NCI-H345 treated with DMSO at 0.1 percent for 48 hours (cell line): Measurements from ENCODE around the gene SLC29A1.
A peak's percentile ranks its signal among the peaks of the same experiment; 100 is the strongest.

Experiments used
- DNase-seq: peaks from one replicate; lab custom pipeline; 2025; ENCODE audit not compliant: unreplicated experiment; lab: John Stamatoyannopoulos, UW

SLC29A1 gene

DNA sequence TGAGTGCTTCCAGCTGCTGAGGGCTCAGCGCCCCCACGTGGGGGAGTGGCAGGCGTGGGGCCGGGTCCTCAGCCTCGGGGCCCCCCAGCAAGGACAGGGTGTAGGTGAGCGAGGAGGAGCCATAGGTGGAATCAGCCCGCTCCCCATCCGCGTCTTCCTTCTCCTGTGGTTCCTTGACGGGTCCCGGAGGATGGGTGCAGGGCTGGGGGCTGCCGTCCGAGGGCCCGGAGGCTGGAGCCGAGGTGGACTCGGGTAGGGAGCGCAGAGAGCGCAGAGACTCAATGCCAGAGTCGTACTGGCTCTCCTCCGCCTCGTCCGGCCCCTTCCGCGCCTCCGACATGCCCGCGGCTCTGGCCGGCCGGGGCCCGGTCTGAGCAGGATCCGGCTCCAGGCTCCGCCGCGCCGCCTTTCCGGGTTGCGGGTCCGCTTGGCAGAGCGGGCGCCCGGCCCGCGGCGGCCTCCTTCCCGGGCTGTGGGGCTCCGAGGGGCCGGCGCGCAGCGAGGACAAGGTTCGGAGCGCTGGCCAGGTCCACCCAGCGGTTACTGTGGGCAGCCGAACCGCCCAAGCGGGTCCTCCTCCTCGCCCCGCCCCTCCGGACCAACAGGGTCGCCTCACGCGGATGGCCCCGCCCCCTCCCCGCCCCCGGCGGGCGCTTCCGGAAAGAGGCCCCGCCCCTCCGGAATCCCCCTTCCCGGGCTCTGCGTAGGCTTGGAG, 41.8 kb downstream of the SLC29A1 start, which contains the start of gene NFKBIE:
Gene NFKBIE, minus strand, starts transcription at position 545 of the 715 bp plus-strand sequence. Its CDS starts 205 bp downstream, at position 340.
- peak; percentile 70 for DNase-seq

DNA sequence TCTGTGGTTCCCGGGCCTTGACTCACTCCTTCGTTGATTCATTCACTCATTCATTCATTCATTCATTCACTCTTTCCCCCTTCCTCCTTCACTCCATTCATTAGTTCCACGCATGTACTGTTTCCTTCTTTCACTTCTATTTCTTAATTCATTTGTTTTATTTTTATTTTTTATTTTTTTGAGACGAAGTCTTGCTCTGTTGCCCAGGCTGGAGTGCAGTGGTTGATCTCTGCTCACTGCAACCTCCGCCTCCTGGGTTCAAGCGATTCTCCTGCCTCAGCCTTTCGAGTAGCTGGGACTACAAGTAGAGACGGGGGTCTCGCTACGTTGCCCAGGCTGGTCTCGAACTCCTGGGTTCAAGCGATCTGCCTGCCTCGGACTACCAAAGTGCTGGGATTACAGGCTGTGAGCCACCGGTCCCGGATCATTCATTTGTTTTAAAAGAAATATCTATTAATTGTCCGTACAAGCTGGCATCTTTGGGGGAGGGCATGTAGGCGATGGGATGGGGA, 42.4 kb downstream of the SLC29A1 start:
- DNase-seq: no peak

DNA sequence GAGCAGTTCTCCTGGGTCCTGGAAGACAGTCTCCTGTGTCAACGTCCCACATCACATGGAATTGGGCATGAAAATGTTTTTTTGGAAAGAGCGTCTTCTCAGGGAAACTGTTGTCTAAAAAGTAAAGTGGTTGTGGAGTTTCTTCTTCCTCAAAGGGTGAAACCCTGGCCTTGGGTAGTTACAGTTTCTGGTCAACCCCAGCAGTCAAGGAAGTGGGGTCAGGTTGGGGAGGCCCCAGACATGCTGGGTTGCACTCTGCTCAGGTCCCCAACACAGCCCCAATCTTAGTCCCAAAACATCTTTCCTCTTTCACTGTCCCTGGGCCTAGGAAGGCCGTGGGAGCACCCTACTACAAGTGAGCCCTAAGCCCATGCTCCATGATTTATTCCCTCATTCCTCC, 43.0 kb downstream of the SLC29A1 start:
- DNase-seq: no peak

- no peak for DNase-seq
Observed at GRCh38 chr6:44267252-44267651, 43.9 kb downstream of the SLC29A1 start.

DNA sequence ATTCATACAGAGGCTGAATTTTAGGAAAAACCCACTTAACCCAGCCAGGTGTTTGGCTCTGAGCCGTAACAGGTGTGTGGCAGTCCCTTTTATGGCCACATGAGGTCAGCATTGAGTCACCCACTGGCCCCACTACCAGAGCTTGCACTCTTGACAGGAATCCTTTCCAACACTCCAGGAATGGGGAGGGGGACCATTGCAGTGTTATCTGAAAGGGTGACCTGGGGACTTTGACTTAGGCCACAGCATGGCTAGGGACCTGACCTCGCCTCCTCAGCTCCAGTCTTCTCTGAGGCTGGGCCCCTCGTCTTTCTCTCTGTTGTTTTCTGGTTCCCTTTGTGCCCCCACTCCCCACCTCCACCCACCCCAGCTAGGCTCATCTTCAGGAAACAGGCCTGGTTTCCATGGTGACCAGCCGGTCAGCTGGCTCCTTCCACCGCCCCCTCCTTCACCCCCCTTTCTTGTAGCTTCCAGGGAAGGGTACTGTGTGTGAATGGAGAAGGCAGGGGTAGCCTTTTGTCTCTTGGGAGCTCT, 44.8 kb downstream of the SLC29A1 start:
- peak; percentile 75 for DNase-seq

DNA sequence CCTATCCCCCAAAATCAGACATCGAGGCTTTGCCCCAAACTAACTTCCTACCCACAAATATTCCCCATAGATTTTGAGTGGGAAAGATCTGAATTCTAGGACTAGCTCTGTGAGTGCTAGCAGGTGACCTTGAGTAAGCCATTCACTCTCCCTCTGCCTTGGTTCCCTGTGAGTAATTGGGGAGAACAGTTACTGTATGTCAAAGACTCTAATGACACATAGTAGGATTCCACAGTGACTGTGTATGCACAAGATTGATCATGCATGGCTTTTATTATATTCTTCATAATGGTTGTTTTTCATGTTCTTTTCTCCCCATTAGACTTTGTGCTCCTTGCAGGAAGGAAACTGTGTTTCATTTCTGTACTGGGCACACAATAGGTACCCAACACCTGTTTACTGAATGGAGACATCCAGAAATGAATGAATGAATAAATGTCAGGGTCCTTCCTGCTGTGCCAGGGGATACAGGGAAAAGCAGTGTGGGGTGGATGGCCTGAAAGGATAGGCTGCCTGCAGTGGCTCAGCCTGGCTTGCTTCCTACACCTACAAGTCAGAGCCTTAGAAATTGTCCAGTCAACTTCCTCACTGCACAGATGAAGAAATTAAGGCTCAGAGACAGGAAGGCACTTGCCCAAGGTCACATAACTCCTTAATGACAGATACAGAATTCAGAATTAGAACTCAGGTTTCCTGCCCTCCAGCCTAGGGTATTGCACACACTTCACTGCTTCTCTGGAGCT, 46.0 kb downstream of the SLC29A1 start:
- DNase-seq: no peak

GRCh38 chr6:44269921-44270525, 46.6 kb downstream of the SLC29A1 start, which contains the start of gene TMEM151B:
Gene TMEM151B (plus strand): TSS chr6:44270450. CDS start chr6:44270743, 293 bp downstream.
- DNase-seq: no peak

GRCh38 chr6:44270526-44271405, 47.4 kb downstream of the SLC29A1 start:
- peak; percentile 19 for DNase-seq

- no peak for DNase-seq
Observed at GRCh38 chr6:44271406-44271723, 48.0 kb downstream of the SLC29A1 start.

- no peak for DNase-seq
Observed at GRCh38 chr6:44271914-44272313, 48.5 kb downstream of the SLC29A1 start.

DNA sequence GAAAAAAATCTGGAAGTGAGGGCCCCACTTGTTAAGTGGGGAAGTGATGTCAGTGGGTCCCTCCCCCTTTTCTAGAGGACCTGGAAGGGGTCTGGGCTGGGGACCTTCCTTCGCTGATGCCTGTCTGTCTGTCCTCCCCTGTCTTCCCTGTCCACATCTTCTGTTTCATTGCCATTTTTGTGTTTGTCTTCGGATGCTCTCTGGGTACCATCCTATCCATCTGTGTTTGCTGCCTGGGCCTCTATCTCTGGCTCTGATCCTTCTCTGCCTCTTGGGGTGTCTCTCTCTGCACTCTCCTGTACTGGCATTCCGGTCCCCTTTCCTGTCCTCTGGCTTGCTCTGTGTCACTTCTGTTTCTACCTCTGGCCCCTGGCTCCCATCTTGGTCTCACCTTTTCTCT, 49.1 kb downstream of the SLC29A1 start:
- no peak for DNase-seq

DNA sequence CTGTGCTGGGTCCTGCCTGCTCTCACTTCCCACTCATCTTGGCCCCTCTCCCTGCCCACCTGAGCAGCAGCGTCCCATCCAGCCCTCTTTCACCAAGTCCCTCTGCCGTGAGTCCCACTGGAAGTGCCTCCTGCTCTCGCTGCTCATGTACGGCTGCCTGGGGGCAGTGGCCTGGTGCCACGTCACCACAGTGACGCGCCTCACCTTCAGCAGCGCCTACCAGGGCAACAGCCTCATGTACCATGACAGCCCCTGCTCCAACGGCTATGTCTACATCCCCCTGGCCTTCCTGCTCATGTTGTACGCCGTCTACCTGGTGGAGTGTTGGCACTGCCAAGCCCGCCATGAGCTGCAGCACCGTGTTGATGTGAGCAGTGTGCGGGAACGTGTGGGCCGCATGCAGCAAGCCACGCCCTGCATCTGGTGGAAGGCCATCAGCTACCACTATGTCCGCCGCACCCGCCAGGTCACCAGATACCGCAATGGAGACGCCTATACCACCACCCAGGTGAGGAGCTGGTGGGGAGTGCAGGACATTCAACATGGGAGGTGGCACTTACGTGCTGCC, 49.7 kb downstream of the SLC29A1 start:
- DNase-seq: no peak

GRCh38 chr6:44273617-44274016, 50.2 kb downstream of the SLC29A1 start:
- DNase-seq: no peak

GRCh38 chr6:44275271-44275748, 51.9 kb downstream of the SLC29A1 start:
- no peak for DNase-seq

DNA sequence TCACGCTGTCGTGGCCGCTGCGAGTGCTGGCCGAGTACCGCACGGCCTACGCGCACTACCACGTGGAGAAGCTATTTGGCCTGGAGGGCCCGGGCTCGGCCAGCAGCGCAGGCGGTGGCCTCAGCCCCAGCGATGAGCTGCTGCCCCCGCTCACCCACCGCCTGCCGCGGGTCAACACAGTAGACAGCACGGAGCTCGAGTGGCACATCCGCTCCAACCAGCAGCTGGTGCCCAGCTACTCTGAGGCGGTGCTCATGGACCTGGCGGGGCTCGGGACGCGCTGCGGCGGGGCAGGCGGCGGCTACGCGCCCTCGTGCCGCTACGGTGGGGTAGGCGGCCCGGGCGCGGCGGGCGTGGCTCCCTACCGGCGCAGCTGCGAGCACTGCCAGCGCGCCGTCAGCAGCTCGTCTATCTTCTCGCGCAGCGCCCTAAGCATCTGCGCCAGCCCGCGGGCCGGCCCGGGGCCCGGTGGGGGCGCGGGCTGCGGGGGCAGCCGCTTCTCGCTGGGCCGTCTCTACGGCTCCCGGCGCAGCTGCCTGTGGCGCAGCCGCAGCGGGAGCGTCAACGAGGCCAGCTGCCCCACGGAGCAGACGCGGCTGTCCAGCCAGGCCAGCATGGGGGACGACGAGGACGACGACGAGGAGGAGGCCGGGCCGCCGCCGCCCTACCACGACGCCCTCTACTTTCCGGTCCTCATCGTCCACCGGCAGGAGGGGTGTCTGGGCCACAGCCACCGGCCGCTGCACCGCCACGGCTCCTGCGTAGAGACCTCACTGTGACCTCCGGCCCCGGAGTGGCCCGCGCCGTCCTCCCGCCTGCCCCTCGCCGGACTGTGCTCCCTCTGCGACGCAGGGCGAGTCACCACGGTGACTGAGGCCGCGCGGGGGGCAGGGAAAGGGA, 52.6 kb downstream of the SLC29A1 start:
- DNase-seq: no peak

DNA sequence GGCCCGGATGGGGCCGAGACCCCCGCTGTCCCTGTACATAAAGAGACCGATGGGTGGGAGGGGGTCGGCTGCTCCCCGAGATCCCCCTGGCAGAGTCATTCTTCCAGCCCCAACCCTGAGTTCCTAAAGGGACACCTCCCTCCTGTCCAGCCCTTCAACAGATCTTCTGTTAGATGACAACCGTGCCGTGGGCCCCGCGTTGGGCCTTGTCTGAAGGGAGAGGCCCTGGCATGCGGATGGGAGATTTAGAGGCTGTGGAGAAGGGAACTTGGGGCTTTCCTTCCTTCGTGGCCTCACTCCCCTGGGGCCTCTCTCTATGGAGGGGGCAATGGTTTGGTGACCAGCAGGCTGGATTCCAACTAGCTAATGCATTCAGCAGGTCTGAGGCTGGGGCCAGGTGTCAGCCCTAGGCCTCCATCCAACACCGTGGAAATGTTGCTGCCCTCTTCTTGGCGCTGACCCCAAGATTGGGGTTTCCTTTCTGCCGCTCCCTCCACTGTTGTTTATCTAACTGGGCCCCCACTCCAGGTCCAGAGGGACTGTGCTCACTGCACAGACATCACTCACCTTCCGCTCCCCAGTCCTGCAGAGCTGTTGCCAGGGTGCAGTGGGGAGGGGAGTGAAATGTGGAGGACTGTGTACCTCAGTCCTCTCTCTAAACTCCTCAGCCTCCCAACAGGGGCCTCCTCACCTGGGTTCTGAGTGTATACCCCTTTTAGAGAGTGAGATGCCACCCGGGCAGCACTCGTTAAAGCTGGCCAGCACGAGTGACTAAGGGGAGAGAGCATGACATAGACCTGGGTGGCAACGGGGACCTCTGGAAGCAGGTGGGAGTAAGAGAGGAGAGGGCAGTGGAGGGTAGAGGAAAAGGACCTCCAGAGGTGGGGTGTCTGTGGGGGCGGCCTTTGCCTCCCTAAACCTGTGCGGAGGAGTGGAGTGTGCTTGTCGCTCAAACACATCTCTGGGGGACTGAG, 53.6 kb downstream of the SLC29A1 start:
- DNase-seq: no peak

DNA sequence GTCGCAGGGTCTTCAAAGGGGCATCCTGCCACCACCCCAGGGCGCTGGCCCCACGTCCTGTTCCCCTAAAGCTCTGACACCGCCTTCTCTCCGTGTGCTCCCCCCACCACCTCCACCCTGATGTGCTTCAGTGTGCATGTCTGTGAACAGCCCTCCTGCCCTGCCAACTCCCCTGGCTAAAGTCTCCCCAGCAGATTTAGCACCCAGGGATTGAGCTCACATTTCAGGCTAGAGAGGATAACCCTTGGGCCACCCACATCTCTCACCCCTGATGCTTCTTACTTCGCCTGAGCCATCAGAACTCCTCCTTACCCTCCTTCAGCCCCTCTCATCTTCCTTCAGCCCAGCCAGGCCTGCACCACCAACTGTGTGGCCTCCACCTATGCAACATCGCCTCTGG, 54.4 kb downstream of the SLC29A1 start:
- DNase-seq: no peak

GRCh38 chr6:44278315-44278714, 54.9 kb downstream of the SLC29A1 start:
- DNase-seq: no peak
